K562 (cell line): ENCODE measurements around the gene SCYL1. TPM values are rescaled to one million over a fixed set of nuclear protein-coding genes. Genes with fewer than 3 reads are reported as not detected.

ENCODE experiments used
- CHCHD3 ChIP-seq: fragments of 250-450 bp; sonication (Bioruptor Pico); IDR thresholded peaks from 2 replicates; pipeline ENCODE4 v2.1.2; 2022; ENCODE audit warnings: mild to moderate bottlenecking
- ETS1 ChIP-seq: conservative IDR thresholded peaks from 2 replicates; pipeline ENCODE4 v1.6.1; 2011; ENCODE audit warnings: low read depth, mild to moderate bottlenecking, low read length; ENCODE audit not compliant: control insufficient read depth
- EWSR1 ChIP-seq: fragments of 450-650 bp; IDR thresholded peaks from 2 replicates; pipeline ENCODE4 v1.6.1; 2018; ENCODE audit warnings: borderline replicate concordance, mild to moderate bottlenecking, low read depth, moderate library complexity; ENCODE audit not compliant: partially characterized antibody
- GTF2E2 ChIP-seq: fragments of 200-800 bp; sonication (Bioruptor generic); IDR thresholded peaks from 2 replicates; pipeline ENCODE4 v1.6.1; 2016; ENCODE audit warnings: missing genetic modification characterization, missing compliant biosample characterization
- HDAC2 ChIP-seq: fragments of 450-650 bp; IDR thresholded peaks from 2 replicates; pipeline ENCODE4 v1.6.1; 2016; ENCODE audit warnings: mild to moderate bottlenecking
- HDGF ChIP-seq: fragments of 450-650 bp; IDR thresholded peaks from 2 replicates; pipeline ENCODE4 v1.6.1; 2016
- KDM5B ChIP-seq: fragments of 200-600 bp; sonication (generic); IDR thresholded peaks from 2 replicates; pipeline ENCODE4 v1.6.1; 2012; ENCODE audit warnings: low read depth, mild to moderate bottlenecking, moderate library complexity, low read length, control low read depth, inconsistent platforms; ENCODE audit not compliant: insufficient replicate concordance
- MGA ChIP-seq: fragments of 450-650 bp; IDR thresholded peaks from 2 replicates; pipeline ENCODE4 v1.6.1; 2016; ENCODE audit warnings: mild to moderate bottlenecking, moderate library complexity
- MTA3 ChIP-seq: fragments of 450-650 bp; formaldehyde crosslinking; IDR thresholded peaks from 2 replicates; pipeline ENCODE4 v1.6.1; 2017; ENCODE audit warnings: mild to moderate bottlenecking, borderline replicate concordance
- NCOA4 ChIP-seq: fragments of 450-650 bp; IDR thresholded peaks from 2 replicates; pipeline ENCODE4 v1.6.1; 2018; ENCODE audit warnings: mild to moderate bottlenecking; ENCODE audit not compliant: partially characterized antibody
- NELFE ChIP-seq: IDR thresholded peaks from 2 replicates; pipeline ENCODE4 v1.6.1; 2011; ENCODE audit warnings: mild to moderate bottlenecking; ENCODE audit not compliant: insufficient read depth, insufficient read length
- POLR2AphosphoS2 ChIP-seq: IDR thresholded peaks from 2 replicates; pipeline ENCODE4 v1.6.1; 2012; ENCODE audit warnings: low read length, improper control_type of control experiment
- SMAD4 ChIP-seq: fragments of 250-450 bp; sonication (Bioruptor Pico); conservative IDR thresholded peaks from 2 replicates; pipeline ENCODE4 v1.8.0; 2021; ENCODE audit warnings: inconsistent platforms, mild to moderate bottlenecking, moderate library complexity
- TEAD2 ChIP-seq: fragments of 450-650 bp; IDR thresholded peaks from 2 replicates; pipeline ENCODE4 v1.6.1; 2016; ENCODE audit warnings: missing genetic modification characterization, control low read depth, missing compliant biosample characterization
- ZNF274 ChIP-seq: IDR thresholded peaks from 2 replicates; pipeline ENCODE4 v1.6.1; 2011; ENCODE audit warnings: low read depth, mild to moderate bottlenecking, low read length, moderate library complexity, borderline replicate concordance
- ZNF644 ChIP-seq: fragments of 200-800 bp; sonication (Bioruptor generic); IDR thresholded peaks from 2 replicates; pipeline ENCODE4 v1.6.1; 2016; ENCODE audit warnings: low read depth, missing genetic modification characterization, missing compliant biosample characterization
- polyA plus RNA-seq, 8 experiments: library from polyadenylated mRNA; depleted of rRNA in 4 of 8; stranded (reverse) in 5 of 8; unstranded in 3 of 8; fragments of >200 nt; fragmentation: Nextera tagmentation in 2 of 8; fragmentation: Illumina TruSeq in 1 of 8; extraction: Ambion mirVana in 2 of 8; extraction: Trizol in 1 of 8; gene quantifications; 2 replicates each; pipeline versions ENCODE4 v1.2.1 to v1.2.3, GENCODE V29; 2011 to 2014; ENCODE audit warnings: inconsistent platforms in 1 of 8, missing spikeins in 1 of 8
- total RNA-seq, 7 experiments: library from RNA; depleted of rRNA in 6 of 7; stranded (reverse); fragments of >200 nt in 6 of 7; fragmentation: Illumina TruSeq in 2 of 7; extraction: Trizol in 2 of 7; gene quantifications; 2 replicates each; pipeline versions ENCODE4 v1.2.1 to v1.2.3, GENCODE V29; 2011 to 2021; ENCODE audit warnings: low replicate concordance in 1 of 7

SCYL1 gene
- total and polyA plus RNA-seq, 9 of the 15 experiments (the other 6 are each of a cell fraction or from before 2014, with no cell fraction given), result 1.9 to 145 (median 57.6) TPM

GRCh38 chr11:65504674-65505465 is 20.0 kb upstream of the SCYL1 start (continued):
- TF ChIP-seq KDM5B, result peak; percentile 15
- TF ChIP-seq HDGF, result no peak
- no peak for TF ChIP-seq GTF2E2 (tag)
- no peak for TF ChIP-seq NCOA4
- TF ChIP-seq TEAD2 (tag), result no peak
- TF ChIP-seq NELFE, result no peak
- peak; percentile 89 for TF ChIP-seq CHCHD3 (CRISPR knock-in tag)
- no peak for TF ChIP-seq MTA3
- TF ChIP-seq EWSR1, result peak; percentile 37
- no peak for TF ChIP-seq MGA
- no peak for TF ChIP-seq HDAC2
- no peak for TF ChIP-seq ZNF644 (tag)
- no peak; the same call in 1 of the 2 replicates for TF ChIP-seq ETS1
- TF ChIP-seq POLR2AphosphoS2, result peak; percentile 27
- TF ChIP-seq SMAD4 (CRISPR knock-in tag), result no peak
- TF ChIP-seq ZNF274, result no peak; the same call in 1 of the 2 replicates
